GM18519 (cell line): Measurements from ENCODE around the gene CLSTN2.

Experiments
- ATAC-seq: cut with Tn5 transposase; IDR thresholded peaks from one replicate; pipeline ENCODE4 v1.9.1; 2021; ENCODE audit warnings: mild to moderate bottlenecking, moderate library complexity; ENCODE audit not compliant: unreplicated experiment, low FRiP score

Gene CLSTN2

GRCh38 chr3:140311428-140311827 lies 376.4 kb downstream of the CLSTN2 start:
- ATAC-seq: no peak

GRCh38 chr3:140315955-140316354 lies 381.0 kb downstream of the CLSTN2 start:
- ATAC-seq: no peak

GRCh38 chr3:140316466-140316865 lies 381.5 kb downstream of the CLSTN2 start:
- ATAC-seq: no peak

- no peak for ATAC-seq
Observed at GRCh38 chr3:140316868-140317400, 381.9 kb downstream of the CLSTN2 start.

GRCh38 chr3:140319739-140320138 lies 384.8 kb downstream of the CLSTN2 start:
- no peak for ATAC-seq

- ATAC-seq: no peak
Observed at GRCh38 chr3:140323561-140323960, 388.6 kb downstream of the CLSTN2 start.

GRCh38 chr3:140332131-140332530 lies 397.1 kb downstream of the CLSTN2 start:
- no peak for ATAC-seq

GRCh38 chr3:140334132-140334929 lies 399.3 kb downstream of the CLSTN2 start:
- no peak for ATAC-seq

GRCh38 chr3:140336465-140336864 lies 401.5 kb downstream of the CLSTN2 start:
- ATAC-seq: no peak

GRCh38 chr3:140338916-140339315 lies 403.9 kb downstream of the CLSTN2 start:
- ATAC-seq: no peak

- no peak for ATAC-seq
Observed at GRCh38 chr3:140341203-140341602, 406.2 kb downstream of the CLSTN2 start.

GRCh38 chr3:140341817-140342403 lies 406.9 kb downstream of the CLSTN2 start:
- no peak for ATAC-seq

GRCh38 chr3:140342668-140343067 lies 407.7 kb downstream of the CLSTN2 start:
- no peak for ATAC-seq

- no peak for ATAC-seq
Observed at GRCh38 chr3:140343211-140344081, 408.5 kb downstream of the CLSTN2 start.

GRCh38 chr3:140344082-140344454 lies 409.1 kb downstream of the CLSTN2 start:
- no peak for ATAC-seq

GRCh38 chr3:140344601-140345205 lies 409.7 kb downstream of the CLSTN2 start:
- no peak for ATAC-seq

GRCh38 chr3:140347151-140347550 lies 412.2 kb downstream of the CLSTN2 start:
- no peak for ATAC-seq

- ATAC-seq: no peak
Observed at GRCh38 chr3:140349938-140350337, 415.0 kb downstream of the CLSTN2 start.

- no peak for ATAC-seq
Observed at GRCh38 chr3:140351466-140351865, 416.5 kb downstream of the CLSTN2 start.

GRCh38 chr3:140355481-140355880 lies 420.5 kb downstream of the CLSTN2 start:
- no peak for ATAC-seq

- no peak for ATAC-seq
Observed at GRCh38 chr3:140358686-140359085, 423.7 kb downstream of the CLSTN2 start.
